GM12874 (cell line): ENCODE measurements around the gene NBPF15.
"Not testable (repeated sequence)": the region's sequence is repeated elsewhere in the genome, so short reads cannot be mapped to it uniquely, and the experiment has no call there.

Experiments used
- TF ChIP-seq, protein P1 (sequence below): IDR thresholded peaks from 2 replicates; pipeline ENCODE4 v1.5.1; 2011; ENCODE audit warnings: low read depth, mild to moderate bottlenecking, control low read depth, low read length, moderate library complexity; ENCODE audit not compliant: insufficient read depth

The NBPF15 gene, protein sequence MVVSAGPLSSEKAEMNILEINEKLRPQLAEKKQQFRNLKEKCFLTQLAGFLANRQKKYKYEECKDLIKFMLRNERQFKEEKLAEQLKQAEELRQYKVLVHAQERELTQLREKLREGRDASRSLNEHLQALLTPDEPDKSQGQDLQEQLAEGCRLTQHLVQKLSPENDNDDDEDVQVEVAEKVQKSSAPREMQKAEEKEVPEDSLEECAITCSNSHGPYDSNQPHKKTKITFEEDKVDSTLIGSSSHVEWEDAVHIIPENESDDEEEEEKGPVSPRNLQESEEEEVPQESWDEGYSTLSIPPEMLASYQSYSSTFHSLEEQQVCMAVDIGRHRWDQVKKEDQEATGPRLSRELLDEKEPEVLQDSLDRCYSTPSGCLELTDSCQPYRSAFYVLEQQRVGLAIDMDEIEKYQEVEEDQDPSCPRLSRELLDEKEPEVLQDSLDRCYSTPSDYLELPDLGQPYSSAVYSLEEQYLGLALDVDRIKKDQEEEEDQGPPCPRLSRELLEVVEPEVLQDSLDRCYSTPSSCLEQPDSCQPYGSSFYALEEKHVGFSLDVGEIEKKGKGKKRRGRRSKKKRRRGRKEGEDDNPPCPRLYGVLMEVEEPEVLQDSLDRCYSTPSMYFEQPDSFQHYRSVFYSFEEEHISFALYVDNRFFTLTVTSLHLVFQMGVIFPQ

DNA sequence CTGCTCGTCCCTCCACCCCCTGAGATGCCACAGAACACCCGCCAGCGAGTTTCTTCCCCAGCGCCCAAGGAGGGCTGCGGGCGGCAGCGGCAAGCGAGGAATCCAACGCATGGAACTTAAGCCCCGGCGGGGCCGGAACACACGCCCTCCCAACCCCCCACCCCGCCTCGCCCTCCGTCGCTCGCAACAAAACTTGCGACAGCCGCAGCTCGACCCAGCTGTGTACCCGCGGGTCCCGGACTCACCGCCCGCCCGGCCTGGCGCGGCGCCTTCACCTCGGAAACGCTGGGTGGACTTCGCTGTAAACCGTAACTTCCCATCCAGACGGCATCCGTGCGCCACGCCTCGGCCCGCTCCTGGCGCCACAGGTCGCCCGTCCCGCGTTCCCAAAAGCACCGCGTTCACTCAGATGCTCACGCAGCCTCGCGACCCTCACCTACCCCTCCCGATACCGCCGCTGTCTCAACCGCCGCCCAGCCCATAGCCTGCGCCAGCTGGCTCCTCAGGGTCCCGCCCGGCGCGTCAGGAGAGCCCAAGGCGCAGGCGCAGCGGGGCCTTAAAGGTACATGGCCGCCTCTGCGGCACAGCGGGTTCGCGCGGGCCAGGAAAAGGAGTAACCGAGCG is at the start of gene NBPF15:
Gene NBPF15 (minus strand): TSS at position 534 of the 624 bp plus-strand sequence. CDS start 21,666 bp downstream, outside the sequence.
- TF ChIP-seq, protein P1, sequence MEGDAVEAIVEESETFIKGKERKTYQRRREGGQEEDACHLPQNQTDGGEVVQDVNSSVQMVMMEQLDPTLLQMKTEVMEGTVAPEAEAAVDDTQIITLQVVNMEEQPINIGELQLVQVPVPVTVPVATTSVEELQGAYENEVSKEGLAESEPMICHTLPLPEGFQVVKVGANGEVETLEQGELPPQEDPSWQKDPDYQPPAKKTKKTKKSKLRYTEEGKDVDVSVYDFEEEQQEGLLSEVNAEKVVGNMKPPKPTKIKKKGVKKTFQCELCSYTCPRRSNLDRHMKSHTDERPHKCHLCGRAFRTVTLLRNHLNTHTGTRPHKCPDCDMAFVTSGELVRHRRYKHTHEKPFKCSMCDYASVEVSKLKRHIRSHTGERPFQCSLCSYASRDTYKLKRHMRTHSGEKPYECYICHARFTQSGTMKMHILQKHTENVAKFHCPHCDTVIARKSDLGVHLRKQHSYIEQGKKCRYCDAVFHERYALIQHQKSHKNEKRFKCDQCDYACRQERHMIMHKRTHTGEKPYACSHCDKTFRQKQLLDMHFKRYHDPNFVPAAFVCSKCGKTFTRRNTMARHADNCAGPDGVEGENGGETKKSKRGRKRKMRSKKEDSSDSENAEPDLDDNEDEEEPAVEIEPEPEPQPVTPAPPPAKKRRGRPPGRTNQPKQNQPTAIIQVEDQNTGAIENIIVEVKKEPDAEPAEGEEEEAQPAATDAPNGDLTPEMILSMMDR = not testable (repeated sequence)
